ENCODE measurements around the gene SGMS1.

Gene SGMS1

GRCh38 chr10:50470798-50471582 lies 152.8 kb downstream of the SGMS1 start:
- Histone ChIP-seq H3K27me3 (replicated peaks; ENCODE audit: control insufficient read depth, insufficient read depth, low read length) (no peaks in the 10 kb centered on the region), H3K36me3 (ENCODE audit: control insufficient read depth, insufficient read depth, low read length) (no peaks in the 10 kb centered on the region), H3K4me3 (replicated peaks; ENCODE audit: low read depth, low read length) (no peak overlapping the region)
- no peak for TF ChIP-seq CTCF (IDR thresholded peaks at IDR 0.05; ENCODE audit: insufficient read depth, low read length, poor library complexity, severe bottlenecking)
- no peak for DNase-seq (ENCODE audit: extremely low read depth, insufficient read length)

GRCh38 chr10:50470345-50470744 lies 153.4 kb downstream of the SGMS1 start:
- no peaks in the 10 kb centered on the region for H3K36me3 ChIP-seq (ENCODE audit: control insufficient read depth, insufficient read depth, low read length)
- DNase-seq (ENCODE audit: extremely low read depth, insufficient read length), result no peak
- no peaks in the 10 kb centered on the region for H3K27me3 ChIP-seq (replicated peaks; ENCODE audit: control insufficient read depth, insufficient read depth, low read length)
- no peak for TF ChIP-seq CTCF (IDR thresholded peaks at IDR 0.05; ENCODE audit: insufficient read depth, low read length, poor library complexity, severe bottlenecking)
- H3K4me3 ChIP-seq (replicated peaks; ENCODE audit: low read depth, low read length), result no peak overlapping the region

- no peak overlapping the region for H3K4me3 ChIP-seq (replicated peaks; ENCODE audit: low read depth, low read length)
These were observed 154.0 kb downstream of the SGMS1 start for GRCh38 chr10:50469778-50470193.

GRCh38 chr10:50469288-50469687 lies 154.5 kb downstream of the SGMS1 start:
- TF ChIP-seq CTCF (IDR thresholded peaks at IDR 0.05; ENCODE audit: insufficient read depth, low read length, poor library complexity, severe bottlenecking), result no peak
- no peak overlapping the region for H3K4me3 ChIP-seq (replicated peaks; ENCODE audit: low read depth, low read length)
- DNase-seq (ENCODE audit: extremely low read depth, insufficient read length), result no peak

More at GRCh38 chr10:50469778-50470193, 154.0 kb downstream of the SGMS1 start:
- TF ChIP-seq CTCF (IDR thresholded peaks at IDR 0.05; ENCODE audit: insufficient read depth, low read length, poor library complexity, severe bottlenecking), result no peak
- no peak for DNase-seq (ENCODE audit: extremely low read depth, insufficient read length)
- Histone ChIP-seq H3K27me3 (replicated peaks; ENCODE audit: control insufficient read depth, insufficient read depth, low read length) (no peaks in the 10 kb centered on the region), H3K36me3 (ENCODE audit: control insufficient read depth, insufficient read depth, low read length) (no peaks in the 10 kb centered on the region)

GRCh38 chr10:50467209-50467608 lies 156.5 kb downstream of the SGMS1 start:
- Histone ChIP-seq H3K36me3 (ENCODE audit: control insufficient read depth, insufficient read depth, low read length) (no peaks in the 10 kb centered on the region), H3K4me3 (replicated peaks; ENCODE audit: low read depth, low read length) (no peak overlapping the region), H3K27me3 (replicated peaks; ENCODE audit: control insufficient read depth, insufficient read depth, low read length) (no peaks in the 10 kb centered on the region)
- TF ChIP-seq CTCF (IDR thresholded peaks at IDR 0.05; ENCODE audit: insufficient read depth, low read length, poor library complexity, severe bottlenecking), result no peak
- DNase-seq (ENCODE audit: extremely low read depth, insufficient read length), result no peak

More at GRCh38 chr10:50469288-50469687, 154.5 kb downstream of the SGMS1 start:
- Histone ChIP-seq H3K36me3 (ENCODE audit: control insufficient read depth, insufficient read depth, low read length) (no peaks in the 10 kb centered on the region), H3K27me3 (replicated peaks; ENCODE audit: control insufficient read depth, insufficient read depth, low read length) (no peaks in the 10 kb centered on the region)

Measured in GM06990 (cell line).